Liver (tissue), 9 donors: Measurements from ENCODE around the gene DNAH10. TPM values are rescaled to one million over a fixed set of nuclear protein-coding genes. Genes with fewer than 3 reads are reported as not detected.

Source experiments
- DNase-seq: peaks from one replicate; pipeline ENCODE4 v3.0.0-alpha.2; 2017; ENCODE audit warnings: low spot score
- H3K27ac ChIP-seq, 2 donors: one replicate each; pipeline ENCODE4 v1.7.0; 2013; ENCODE audit warnings: inconsistent platforms in 2 of 2, low read length in 2 of 2, control low read depth in 1 of 2, low read depth in 1 of 2, mild to moderate bottlenecking in 1 of 2
- H3K27me3 ChIP-seq, 4 donors: one replicate each; pipeline versions ENCODE4 v1.6.1 to v1.7.0; 2013; ENCODE audit warnings: low read length in 3 of 4, inconsistent platforms in 1 of 4, mild to moderate bottlenecking in 1 of 4, moderate library complexity in 1 of 4; ENCODE audit not compliant: control insufficient read depth in 4 of 4, insufficient read depth in 4 of 4
- H3K36me3 ChIP-seq, 4 donors: one replicate each; pipeline versions ENCODE4 v1.6.1 to v1.7.0; 2013; ENCODE audit warnings: low read length in 3 of 4, mild to moderate bottlenecking in 3 of 4, low read depth in 1 of 4, moderate library complexity in 1 of 4; ENCODE audit not compliant: control insufficient read depth in 4 of 4, insufficient read depth in 3 of 4
- H3K4me1 ChIP-seq, 4 donors: one replicate each; pipeline versions ENCODE4 v1.6.1 to v1.7.0; 2013; ENCODE audit warnings: low read length in 3 of 4, mild to moderate bottlenecking in 3 of 4, moderate library complexity in 1 of 4; ENCODE audit not compliant: control insufficient read depth in 4 of 4, insufficient read depth in 4 of 4
- H3K4me3 ChIP-seq, 3 donors: one replicate each; pipeline versions ENCODE4 v1.6.1 to v1.7.0; 2013; ENCODE audit warnings: low read length in 3 of 3, control low read depth in 1 of 3, low read depth in 1 of 3, mild to moderate bottlenecking in 1 of 3
- H3K9ac ChIP-seq, 2 donors: one replicate each; pipeline ENCODE4 v1.7.0; 2013; ENCODE audit warnings: low read length in 2 of 2, mild to moderate bottlenecking in 2 of 2, moderate library complexity in 2 of 2, control low read depth in 1 of 2, low read depth in 1 of 2
- H3K9me3 ChIP-seq, 4 donors: one replicate each; pipeline versions ENCODE4 v1.6.1 to v1.7.0; 2013; ENCODE audit warnings: low read length in 3 of 4; ENCODE audit not compliant: control insufficient read depth in 4 of 4
- EGR1 ChIP-seq, 2 donors: IDR thresholded peaks; 2 replicates each; pipeline ENCODE4 v1.6.1; 2016 to 2018; ENCODE audit warnings: antibody characterized with exemption in 2 of 2, low read depth in 2 of 2
- FOXA1 ChIP-seq: IDR thresholded peaks from 2 replicates; pipeline ENCODE4 v1.6.1; 2016; ENCODE audit warnings: antibody characterized with exemption
- FOXA2 ChIP-seq: IDR thresholded peaks from 2 replicates; pipeline ENCODE4 v1.6.1; 2016; ENCODE audit warnings: antibody characterized with exemption
- GABPA ChIP-seq, 2 donors: IDR thresholded peaks in 1 of 2; conservative IDR thresholded peaks in 1 of 2; 2 replicates each; pipeline ENCODE4 v1.6.1; 2016; ENCODE audit warnings: antibody characterized with exemption in 2 of 2, mild to moderate bottlenecking in 1 of 2, moderate library complexity in 1 of 2
- HNF4A ChIP-seq, 2 donors: conservative IDR thresholded peaks; 2 replicates each; pipeline ENCODE4 v1.6.1; 2016; ENCODE audit warnings: antibody characterized with exemption in 2 of 2, mild to moderate bottlenecking in 2 of 2
- HNF4G ChIP-seq: IDR thresholded peaks from 2 replicates; pipeline ENCODE4 v1.6.1; 2016; ENCODE audit warnings: antibody characterized with exemption
- JUND ChIP-seq, 2 donors: IDR thresholded peaks; 2 replicates each; pipeline ENCODE4 v1.6.1; 2016; ENCODE audit warnings: antibody characterized with exemption in 2 of 2
- NR2F2 ChIP-seq: IDR thresholded peaks from 2 replicates; pipeline ENCODE4 v1.6.1; 2016; ENCODE audit warnings: antibody characterized with exemption
- RAD21 ChIP-seq, 2 donors: IDR thresholded peaks; 2 replicates each; pipeline ENCODE4 v1.6.1; 2016; ENCODE audit warnings: antibody characterized with exemption in 2 of 2, mild to moderate bottlenecking in 2 of 2
- RXRA ChIP-seq, 2 donors: IDR thresholded peaks; 2 replicates each; pipeline ENCODE4 v1.6.1; 2017 to 2018; ENCODE audit warnings: antibody characterized with exemption in 2 of 2, mild to moderate bottlenecking in 1 of 2
- SP1 ChIP-seq: IDR thresholded peaks from 2 replicates; pipeline ENCODE4 v1.6.1; 2018; ENCODE audit warnings: antibody characterized with exemption, mild to moderate bottlenecking
- TAF1 ChIP-seq: conservative IDR thresholded peaks from 2 replicates; pipeline ENCODE4 v1.6.1; 2016; ENCODE audit warnings: antibody characterized with exemption, mild to moderate bottlenecking
- YY1 ChIP-seq: IDR thresholded peaks from 2 replicates; pipeline ENCODE4 v1.6.1; 2016; ENCODE audit warnings: antibody characterized with exemption, mild to moderate bottlenecking
- WGBS: extraction: QIAGEN DNeasy Blood & Tissue Kit; methylation state at CpG from one replicate; pipeline ENCODE4 v1.1.7; 2013; 5-methylcytosine and 5-hydroxymethylcytosine counted together
- polyA plus RNA-seq, 2 donors: library from polyadenylated mRNA; stranded (reverse) in 1 of 2; unstranded in 1 of 2; fragments of 200-250 nt in 1 of 2; fragments of >200 nt in 1 of 2; fragmentation: Nextera tagmentation in 1 of 2; extraction: Ambion mirVana in 1 of 2; gene quantifications; one replicate each; pipeline versions ENCODE4 v1.2.1 to v1.2.3, GENCODE V29; 2013 to 2015
- total RNA-seq, 2 donors: library from RNA; depleted of rRNA; stranded (reverse); fragments of >200 nt; gene quantifications; one replicate each; pipeline ENCODE4 v1.2.3, GENCODE V29; 2014
- TF ChIP-seq, protein P1 (sequence below): IDR thresholded peaks from 2 replicates; pipeline ENCODE4 v1.6.1; 2016; ENCODE audit warnings: antibody characterized with exemption, mild to moderate bottlenecking
- TF ChIP-seq, protein P2 (sequence below): fragments of 150-350 bp; IDR thresholded peaks from 2 replicates; pipeline ENCODE4 v1.5.1; 2017; ENCODE audit warnings: improper control_type of control experiment, low read depth, low read length; ENCODE audit not compliant: missing input control
- TF ChIP-seq, protein P3 (sequence below): IDR thresholded peaks from 2 replicates; pipeline ENCODE4 v1.6.1; 2016; ENCODE audit warnings: antibody characterized with exemption
- TF ChIP-seq, protein P4 (sequence below): IDR thresholded peaks from 2 replicates; pipeline ENCODE4 v1.6.1; 2016; ENCODE audit warnings: antibody characterized with exemption
- donor health status: healthy.
- donor health status: healthy.
- donor health status: healthy.
- donor health status: healthy.
- donor health status: healthy.

Gene DNAH10
- total and polyA plus RNA-seq, 4 donors, result 0.05 to 0.47 (median 0.07) TPM

DNA sequence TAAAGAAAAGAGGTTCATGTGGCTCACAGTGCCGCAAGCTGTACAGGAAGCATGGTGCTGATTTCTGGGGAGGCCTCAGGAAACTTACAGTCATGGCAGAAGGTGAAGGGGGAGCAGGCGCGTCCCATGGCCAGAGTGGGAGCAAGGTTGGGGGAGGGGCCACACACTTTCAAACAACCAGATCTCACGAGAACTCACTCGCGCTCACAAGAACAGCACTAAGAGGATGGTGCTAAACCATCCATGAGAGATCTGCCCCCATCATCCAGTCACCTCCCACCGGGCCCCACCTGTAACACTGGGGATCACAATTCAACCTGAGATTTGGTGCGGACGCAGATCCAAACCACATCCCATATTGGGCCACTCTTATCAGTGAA, 130.1 kb downstream of the DNAH10 start:
- Histone ChIP-seq H3K36me3 (no peaks in the 10 kb centered on the region), H3K27ac (no peak overlapping the region), H3K9me3 (no peaks in the 10 kb centered on the region), H3K9ac (no peak overlapping the region), H3K4me1 (peaks cover 0 to 3% (median 0%) of the 10 kb centered on the region in 4 donors), H3K27me3 (no peaks in the 10 kb centered on the region), H3K4me3 (no peak overlapping the region)
- DNase-seq, result no peak
- TF ChIP-seq, protein P1, sequence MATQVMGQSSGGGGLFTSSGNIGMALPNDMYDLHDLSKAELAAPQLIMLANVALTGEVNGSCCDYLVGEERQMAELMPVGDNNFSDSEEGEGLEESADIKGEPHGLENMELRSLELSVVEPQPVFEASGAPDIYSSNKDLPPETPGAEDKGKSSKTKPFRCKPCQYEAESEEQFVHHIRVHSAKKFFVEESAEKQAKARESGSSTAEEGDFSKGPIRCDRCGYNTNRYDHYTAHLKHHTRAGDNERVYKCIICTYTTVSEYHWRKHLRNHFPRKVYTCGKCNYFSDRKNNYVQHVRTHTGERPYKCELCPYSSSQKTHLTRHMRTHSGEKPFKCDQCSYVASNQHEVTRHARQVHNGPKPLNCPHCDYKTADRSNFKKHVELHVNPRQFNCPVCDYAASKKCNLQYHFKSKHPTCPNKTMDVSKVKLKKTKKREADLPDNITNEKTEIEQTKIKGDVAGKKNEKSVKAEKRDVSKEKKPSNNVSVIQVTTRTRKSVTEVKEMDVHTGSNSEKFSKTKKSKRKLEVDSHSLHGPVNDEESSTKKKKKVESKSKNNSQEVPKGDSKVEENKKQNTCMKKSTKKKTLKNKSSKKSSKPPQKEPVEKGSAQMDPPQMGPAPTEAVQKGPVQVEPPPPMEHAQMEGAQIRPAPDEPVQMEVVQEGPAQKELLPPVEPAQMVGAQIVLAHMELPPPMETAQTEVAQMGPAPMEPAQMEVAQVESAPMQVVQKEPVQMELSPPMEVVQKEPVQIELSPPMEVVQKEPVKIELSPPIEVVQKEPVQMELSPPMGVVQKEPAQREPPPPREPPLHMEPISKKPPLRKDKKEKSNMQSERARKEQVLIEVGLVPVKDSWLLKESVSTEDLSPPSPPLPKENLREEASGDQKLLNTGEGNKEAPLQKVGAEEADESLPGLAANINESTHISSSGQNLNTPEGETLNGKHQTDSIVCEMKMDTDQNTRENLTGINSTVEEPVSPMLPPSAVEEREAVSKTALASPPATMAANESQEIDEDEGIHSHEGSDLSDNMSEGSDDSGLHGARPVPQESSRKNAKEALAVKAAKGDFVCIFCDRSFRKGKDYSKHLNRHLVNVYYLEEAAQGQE, result no peak
- TF ChIP-seq FOXA1, result no peak
- no peak for TF ChIP-seq FOXA2
- no peak for TF ChIP-seq NR2F2
- TF ChIP-seq, protein P2, sequence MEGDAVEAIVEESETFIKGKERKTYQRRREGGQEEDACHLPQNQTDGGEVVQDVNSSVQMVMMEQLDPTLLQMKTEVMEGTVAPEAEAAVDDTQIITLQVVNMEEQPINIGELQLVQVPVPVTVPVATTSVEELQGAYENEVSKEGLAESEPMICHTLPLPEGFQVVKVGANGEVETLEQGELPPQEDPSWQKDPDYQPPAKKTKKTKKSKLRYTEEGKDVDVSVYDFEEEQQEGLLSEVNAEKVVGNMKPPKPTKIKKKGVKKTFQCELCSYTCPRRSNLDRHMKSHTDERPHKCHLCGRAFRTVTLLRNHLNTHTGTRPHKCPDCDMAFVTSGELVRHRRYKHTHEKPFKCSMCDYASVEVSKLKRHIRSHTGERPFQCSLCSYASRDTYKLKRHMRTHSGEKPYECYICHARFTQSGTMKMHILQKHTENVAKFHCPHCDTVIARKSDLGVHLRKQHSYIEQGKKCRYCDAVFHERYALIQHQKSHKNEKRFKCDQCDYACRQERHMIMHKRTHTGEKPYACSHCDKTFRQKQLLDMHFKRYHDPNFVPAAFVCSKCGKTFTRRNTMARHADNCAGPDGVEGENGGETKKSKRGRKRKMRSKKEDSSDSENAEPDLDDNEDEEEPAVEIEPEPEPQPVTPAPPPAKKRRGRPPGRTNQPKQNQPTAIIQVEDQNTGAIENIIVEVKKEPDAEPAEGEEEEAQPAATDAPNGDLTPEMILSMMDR, result no peak
- TF ChIP-seq RAD21 (IDR thresholded peaks at IDR 0.05), result no peak
- TF ChIP-seq EGR1 (IDR thresholded peaks at IDR 0.05; ENCODE audit: low read depth in 2 of 2), result no peak
- no peak for TF ChIP-seq YY1
- no peak for TF ChIP-seq HNF4A (conservative IDR thresholded peaks at IDR 0.05)
- WGBS, result 90% methylated on average over 9 of the region's 9 CpGs

DNA sequence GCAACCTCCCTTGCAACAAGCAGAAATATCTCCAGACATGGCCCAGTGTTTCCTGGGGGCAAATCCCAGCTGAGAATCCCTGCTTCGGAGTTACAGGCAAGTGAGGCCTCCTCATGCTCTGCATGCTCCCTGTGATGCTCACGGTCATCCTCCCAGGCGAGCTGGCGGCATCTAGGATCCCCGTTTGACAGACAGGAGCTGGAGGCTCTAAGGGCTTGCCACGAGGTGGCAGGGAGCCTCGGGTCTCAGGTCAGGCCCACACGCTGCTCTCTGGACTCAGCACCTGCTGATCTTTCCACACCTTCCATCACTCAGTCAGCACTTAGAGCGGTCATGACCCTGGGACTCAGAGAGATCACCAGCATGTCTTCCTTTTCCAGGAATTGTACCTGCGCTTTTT, 130.8 kb downstream of the DNAH10 start:
- no peaks in the 10 kb centered on the region for H3K27me3 ChIP-seq
- no peak overlapping the region for H3K4me3 ChIP-seq
- peaks cover 0 to 3% (median 0%) of the 10 kb centered on the region in 4 donors for H3K4me1 ChIP-seq
- H3K9me3 ChIP-seq, result no peaks in the 10 kb centered on the region
- no peak for TF ChIP-seq FOXA1
- TF ChIP-seq, protein P1, result no peak
- no peak for TF ChIP-seq EGR1 (IDR thresholded peaks at IDR 0.05; ENCODE audit: low read depth in 2 of 2)
- TF ChIP-seq SP1, result no peak
- no peak for TF ChIP-seq HNF4G
- TF ChIP-seq JUND (IDR thresholded peaks at IDR 0.05), result no peak
- no peak for TF ChIP-seq GABPA (IDR thresholded peaks at IDR 0.05 in 1 of 2, conservative IDR thresholded peaks at IDR 0.05 in 1 of 2)
- no peak for TF ChIP-seq RAD21 (IDR thresholded peaks at IDR 0.05)
- TF ChIP-seq, protein P2, result no peak
- TF ChIP-seq, protein P3, sequence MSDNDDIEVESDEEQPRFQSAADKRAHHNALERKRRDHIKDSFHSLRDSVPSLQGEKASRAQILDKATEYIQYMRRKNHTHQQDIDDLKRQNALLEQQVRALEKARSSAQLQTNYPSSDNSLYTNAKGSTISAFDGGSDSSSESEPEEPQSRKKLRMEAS, result no peak
- no peak for TF ChIP-seq FOXA2
- TF ChIP-seq RXRA (IDR thresholded peaks at IDR 0.05), result no peak
- TF ChIP-seq TAF1, result no peak
- TF ChIP-seq, protein P4, sequence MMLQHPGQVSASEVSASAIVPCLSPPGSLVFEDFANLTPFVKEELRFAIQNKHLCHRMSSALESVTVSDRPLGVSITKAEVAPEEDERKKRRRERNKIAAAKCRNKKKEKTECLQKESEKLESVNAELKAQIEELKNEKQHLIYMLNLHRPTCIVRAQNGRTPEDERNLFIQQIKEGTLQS, result no peak
- no peak for TF ChIP-seq YY1
- no peak for TF ChIP-seq HNF4A (conservative IDR thresholded peaks at IDR 0.05)
- no peak for TF ChIP-seq NR2F2
- DNase-seq, result no peak
- no peak overlapping the region for H3K27ac ChIP-seq
- WGBS, result 73% methylated on average over 10 of the region's 10 CpGs
- no peak overlapping the region for H3K9ac ChIP-seq
- no peaks in the 10 kb centered on the region for H3K36me3 ChIP-seq
